Measurements from ENCODE around the gene ERCC1. TPM values are rescaled to one million over a fixed set of nuclear protein-coding genes. Genes with fewer than 3 reads are reported as not detected.

ERCC1 gene
- total RNA-seq, 1 experiment from 2014 or later, result 43.7 TPM

DNA sequence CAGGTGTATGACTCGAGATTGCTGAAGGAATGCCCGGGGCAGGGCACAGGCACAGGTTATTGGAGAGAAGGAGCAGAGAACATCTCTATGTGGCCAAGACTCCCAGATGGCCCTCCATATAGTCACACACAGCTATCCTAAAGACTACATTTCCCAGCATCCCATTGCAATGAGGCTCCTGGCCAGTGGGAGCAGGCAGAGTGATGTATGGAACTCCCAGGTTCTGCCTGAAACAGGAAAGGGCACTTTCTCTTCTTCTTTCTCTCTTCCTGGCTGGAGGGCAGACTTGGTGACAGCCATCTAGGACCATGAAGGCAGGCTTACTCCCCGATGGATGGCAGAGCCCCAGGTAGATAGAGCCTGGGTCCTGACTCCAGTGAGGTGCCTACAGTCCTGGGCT, 32.4 kb downstream of the ERCC1 start:
- peak; percentile 46 for DNase-seq (ENCODE audit: low spot score)
- ATAC-seq, result peak; percentile 81
- H3K27ac Mint-ChIP-seq, result peak overlapping the region; percentile 95; the same call in 1 of the 2 replicates
- no peaks in the 10 kb centered on the region for H3K9me3 Mint-ChIP-seq
- H3K36me3 Mint-ChIP-seq, result peaks cover 3% of the 10 kb centered on the region; the same call in 1 of the 2 replicates
- H3K4me3 Mint-ChIP-seq, result no peak overlapping the region
- POLR2A ChIA-PET, result interaction anchor here (0.5 to 0.9 kb wide), 3 partner anchors 13 to 172 kb away, joined by 3 to 7 read pairs (median 3); no protein-coding TSS in a partner anchor
- TF ChIP-seq, protein P1, sequence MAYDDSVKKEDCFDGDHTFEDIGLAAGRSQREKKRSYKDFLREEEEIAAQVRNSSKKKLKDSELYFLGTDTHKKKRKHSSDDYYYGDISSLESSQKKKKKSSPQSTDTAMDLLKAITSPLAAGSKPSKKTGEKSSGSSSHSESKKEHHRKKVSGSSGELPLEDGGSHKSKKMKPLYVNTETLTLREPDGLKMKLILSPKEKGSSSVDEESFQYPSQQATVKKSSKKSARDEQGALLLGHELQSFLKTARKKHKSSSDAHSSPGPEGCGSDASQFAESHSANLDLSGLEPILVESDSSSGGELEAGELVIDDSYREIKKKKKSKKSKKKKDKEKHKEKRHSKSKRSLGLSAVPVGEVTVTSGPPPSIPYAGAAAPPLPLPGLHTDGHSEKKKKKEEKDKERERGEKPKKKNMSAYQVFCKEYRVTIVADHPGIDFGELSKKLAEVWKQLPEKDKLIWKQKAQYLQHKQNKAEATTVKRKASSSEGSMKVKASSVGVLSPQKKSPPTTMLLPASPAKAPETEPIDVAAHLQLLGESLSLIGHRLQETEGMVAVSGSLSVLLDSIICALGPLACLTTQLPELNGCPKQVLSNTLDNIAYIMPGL (CRISPR knock-in tag; IDR thresholded peaks at IDR 0.05), result no peak
- TF ChIP-seq CREB1 (CRISPR knock-in tag; IDR thresholded peaks at IDR 0.05) (no peak), OVOL2 (CRISPR knock-in tag; IDR thresholded peaks at IDR 0.05; ENCODE audit: borderline replicate concordance) (no peak), USF2 (CRISPR knock-in tag; IDR thresholded peaks at IDR 0.05) (no peak), ZNF423 (CRISPR knock-in tag; IDR thresholded peaks at IDR 0.05) (no peak), ZNF121 (CRISPR knock-in tag; IDR thresholded peaks at IDR 0.05) (no peak), NR1H2 (CRISPR knock-in tag; IDR thresholded peaks at IDR 0.05) (no peak), ZSCAN18 (CRISPR knock-in tag; IDR thresholded peaks at IDR 0.05) (no peak), TEAD4 (CRISPR knock-in tag; IDR thresholded peaks at IDR 0.05) (no peak), MXD4 (CRISPR knock-in tag; IDR thresholded peaks at IDR 0.05; ENCODE audit: borderline replicate concordance) (no peak), E2F1 (CRISPR knock-in tag; IDR thresholded peaks at IDR 0.05) (no peak), USF1 (CRISPR knock-in tag; IDR thresholded peaks at IDR 0.05) (no peak), SP1 (CRISPR knock-in tag; conservative IDR thresholded peaks at IDR 0.05) (no peak), ZNF512 (CRISPR knock-in tag; IDR thresholded peaks at IDR 0.05; ENCODE audit: borderline replicate concordance) (no peak)
- TF ChIP-seq, protein P2, sequence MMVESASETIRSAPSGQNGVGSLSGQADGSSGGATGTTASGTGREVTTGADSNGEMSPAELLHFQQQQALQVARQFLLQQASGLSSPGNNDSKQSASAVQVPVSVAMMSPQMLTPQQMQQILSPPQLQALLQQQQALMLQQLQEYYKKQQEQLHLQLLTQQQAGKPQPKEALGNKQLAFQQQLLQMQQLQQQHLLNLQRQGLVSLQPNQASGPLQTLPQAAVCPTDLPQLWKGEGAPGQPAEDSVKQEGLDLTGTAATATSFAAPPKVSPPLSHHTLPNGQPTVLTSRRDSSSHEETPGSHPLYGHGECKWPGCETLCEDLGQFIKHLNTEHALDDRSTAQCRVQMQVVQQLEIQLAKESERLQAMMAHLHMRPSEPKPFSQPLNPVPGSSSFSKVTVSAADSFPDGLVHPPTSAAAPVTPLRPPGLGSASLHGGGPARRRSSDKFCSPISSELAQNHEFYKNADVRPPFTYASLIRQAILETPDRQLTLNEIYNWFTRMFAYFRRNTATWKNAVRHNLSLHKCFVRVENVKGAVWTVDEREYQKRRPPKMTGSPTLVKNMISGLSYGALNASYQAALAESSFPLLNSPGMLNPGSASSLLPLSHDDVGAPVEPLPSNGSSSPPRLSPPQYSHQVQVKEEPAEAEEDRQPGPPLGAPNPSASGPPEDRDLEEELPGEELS (CRISPR knock-in tag; IDR thresholded peaks at IDR 0.05), result no peak
- TF ChIP-seq, protein P3, sequence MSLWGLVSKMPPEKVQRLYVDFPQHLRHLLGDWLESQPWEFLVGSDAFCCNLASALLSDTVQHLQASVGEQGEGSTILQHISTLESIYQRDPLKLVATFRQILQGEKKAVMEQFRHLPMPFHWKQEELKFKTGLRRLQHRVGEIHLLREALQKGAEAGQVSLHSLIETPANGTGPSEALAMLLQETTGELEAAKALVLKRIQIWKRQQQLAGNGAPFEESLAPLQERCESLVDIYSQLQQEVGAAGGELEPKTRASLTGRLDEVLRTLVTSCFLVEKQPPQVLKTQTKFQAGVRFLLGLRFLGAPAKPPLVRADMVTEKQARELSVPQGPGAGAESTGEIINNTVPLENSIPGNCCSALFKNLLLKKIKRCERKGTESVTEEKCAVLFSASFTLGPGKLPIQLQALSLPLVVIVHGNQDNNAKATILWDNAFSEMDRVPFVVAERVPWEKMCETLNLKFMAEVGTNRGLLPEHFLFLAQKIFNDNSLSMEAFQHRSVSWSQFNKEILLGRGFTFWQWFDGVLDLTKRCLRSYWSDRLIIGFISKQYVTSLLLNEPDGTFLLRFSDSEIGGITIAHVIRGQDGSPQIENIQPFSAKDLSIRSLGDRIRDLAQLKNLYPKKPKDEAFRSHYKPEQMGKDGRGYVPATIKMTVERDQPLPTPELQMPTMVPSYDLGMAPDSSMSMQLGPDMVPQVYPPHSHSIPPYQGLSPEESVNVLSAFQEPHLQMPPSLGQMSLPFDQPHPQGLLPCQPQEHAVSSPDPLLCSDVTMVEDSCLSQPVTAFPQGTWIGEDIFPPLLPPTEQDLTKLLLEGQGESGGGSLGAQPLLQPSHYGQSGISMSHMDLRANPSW (CRISPR knock-in tag; conservative IDR thresholded peaks at IDR 0.05; ENCODE audit: low read depth), result no peak
- TF ChIP-seq, protein P4, sequence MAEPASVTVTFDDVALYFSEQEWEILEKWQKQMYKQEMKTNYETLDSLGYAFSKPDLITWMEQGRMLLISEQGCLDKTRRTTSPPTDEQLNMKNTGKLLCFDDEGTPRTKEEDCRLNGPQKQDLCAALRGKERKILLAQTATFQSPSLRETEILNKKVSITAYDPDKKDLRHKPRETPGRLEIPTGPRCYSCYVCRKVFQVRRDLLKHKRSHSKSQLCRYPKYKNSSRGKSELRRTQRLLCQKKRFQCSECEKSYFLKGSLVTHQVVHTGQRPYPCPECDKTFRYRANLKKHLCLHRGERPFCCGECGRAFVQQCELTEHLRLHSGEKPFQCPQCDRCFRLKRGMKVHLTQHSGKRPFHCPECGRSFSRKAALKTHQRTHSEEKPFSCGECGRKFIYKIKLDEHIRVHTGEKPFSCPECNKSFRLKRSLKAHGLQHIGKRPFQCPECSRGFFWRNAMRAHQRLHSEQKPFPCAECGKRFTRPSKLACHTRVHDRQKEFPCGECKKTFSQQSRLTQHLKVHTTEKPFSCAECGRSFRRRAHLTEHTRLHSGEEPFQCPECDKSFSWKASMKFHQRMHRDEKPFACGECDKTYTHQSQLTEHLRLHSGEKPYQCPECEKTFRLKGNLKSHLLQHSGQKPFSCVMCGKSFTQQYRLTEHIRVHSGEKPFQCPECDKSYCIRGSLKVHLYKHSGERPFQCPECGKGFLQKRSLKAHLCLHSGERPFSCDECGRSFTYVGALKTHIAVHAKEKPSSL (CRISPR knock-in tag; conservative IDR thresholded peaks at IDR 0.05), result no peak
- H3K27me3 Mint-ChIP-seq (ENCODE audit: low read depth), result peaks cover 32% of the 10 kb centered on the region
- CTCF ChIA-PET, result interaction anchor here (0.7 to 3.3 kb wide), 8 partner anchors 8 to 251 kb away, joined by 3 to 35 read pairs (median 4); partner anchors contain the start of gene PPP1R13L
- H3K4me1 Mint-ChIP-seq, result peaks cover 5% of the 10 kb centered on the region

Measured in WTC11 (cell line).